ENCODE results near the gene TRIM37. TPM values are rescaled to one million over a fixed set of nuclear protein-coding genes. Genes with fewer than 3 reads are reported as not detected.

TRIM37 gene
- total and polyA plus RNA-seq, 4 donors, result 5.4 to 12.9 (median 8.1) TPM

DNA sequence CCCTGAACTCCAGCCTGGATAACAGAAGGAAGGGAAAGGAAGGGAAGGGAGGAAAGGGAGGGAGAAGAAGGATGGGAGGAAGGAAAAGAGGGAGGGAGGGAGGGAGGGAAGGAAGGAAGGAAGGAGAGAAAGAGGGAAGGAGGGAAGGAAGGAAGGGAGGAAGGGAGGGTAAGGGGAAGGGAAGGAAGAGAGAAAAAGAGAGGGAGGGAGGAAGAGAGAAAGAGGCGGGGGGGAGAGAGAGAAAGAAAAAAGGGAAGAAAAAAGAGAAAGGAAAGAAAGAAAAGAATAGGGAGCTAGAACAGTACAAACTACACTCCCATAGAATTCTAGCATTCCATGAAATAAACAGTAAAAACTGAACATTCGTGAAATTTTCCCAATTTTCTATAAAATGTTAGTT lies 23.1 kb upstream of the TRIM37 start (continued):
- TF ChIP-seq, protein P1, sequence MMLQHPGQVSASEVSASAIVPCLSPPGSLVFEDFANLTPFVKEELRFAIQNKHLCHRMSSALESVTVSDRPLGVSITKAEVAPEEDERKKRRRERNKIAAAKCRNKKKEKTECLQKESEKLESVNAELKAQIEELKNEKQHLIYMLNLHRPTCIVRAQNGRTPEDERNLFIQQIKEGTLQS (IDR thresholded peaks at IDR 0.05), result no peak
- no peak for TF ChIP-seq NR2F2 (IDR thresholded peaks at IDR 0.05)
- no peak for TF ChIP-seq YY1 (IDR thresholded peaks at IDR 0.05)

GRCh38 chr17:59126809-59127417 lies 20.2 kb upstream of the TRIM37 start:
- TF ChIP-seq GABPA (IDR thresholded peaks at IDR 0.05 in 1 of 2, conservative IDR thresholded peaks at IDR 0.05 in 1 of 2), result no peak
- TF ChIP-seq, protein P2, sequence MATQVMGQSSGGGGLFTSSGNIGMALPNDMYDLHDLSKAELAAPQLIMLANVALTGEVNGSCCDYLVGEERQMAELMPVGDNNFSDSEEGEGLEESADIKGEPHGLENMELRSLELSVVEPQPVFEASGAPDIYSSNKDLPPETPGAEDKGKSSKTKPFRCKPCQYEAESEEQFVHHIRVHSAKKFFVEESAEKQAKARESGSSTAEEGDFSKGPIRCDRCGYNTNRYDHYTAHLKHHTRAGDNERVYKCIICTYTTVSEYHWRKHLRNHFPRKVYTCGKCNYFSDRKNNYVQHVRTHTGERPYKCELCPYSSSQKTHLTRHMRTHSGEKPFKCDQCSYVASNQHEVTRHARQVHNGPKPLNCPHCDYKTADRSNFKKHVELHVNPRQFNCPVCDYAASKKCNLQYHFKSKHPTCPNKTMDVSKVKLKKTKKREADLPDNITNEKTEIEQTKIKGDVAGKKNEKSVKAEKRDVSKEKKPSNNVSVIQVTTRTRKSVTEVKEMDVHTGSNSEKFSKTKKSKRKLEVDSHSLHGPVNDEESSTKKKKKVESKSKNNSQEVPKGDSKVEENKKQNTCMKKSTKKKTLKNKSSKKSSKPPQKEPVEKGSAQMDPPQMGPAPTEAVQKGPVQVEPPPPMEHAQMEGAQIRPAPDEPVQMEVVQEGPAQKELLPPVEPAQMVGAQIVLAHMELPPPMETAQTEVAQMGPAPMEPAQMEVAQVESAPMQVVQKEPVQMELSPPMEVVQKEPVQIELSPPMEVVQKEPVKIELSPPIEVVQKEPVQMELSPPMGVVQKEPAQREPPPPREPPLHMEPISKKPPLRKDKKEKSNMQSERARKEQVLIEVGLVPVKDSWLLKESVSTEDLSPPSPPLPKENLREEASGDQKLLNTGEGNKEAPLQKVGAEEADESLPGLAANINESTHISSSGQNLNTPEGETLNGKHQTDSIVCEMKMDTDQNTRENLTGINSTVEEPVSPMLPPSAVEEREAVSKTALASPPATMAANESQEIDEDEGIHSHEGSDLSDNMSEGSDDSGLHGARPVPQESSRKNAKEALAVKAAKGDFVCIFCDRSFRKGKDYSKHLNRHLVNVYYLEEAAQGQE (IDR thresholded peaks at IDR 0.05), result no peak
- TF ChIP-seq NR2F2 (IDR thresholded peaks at IDR 0.05), result no peak
- Histone ChIP-seq H3K27ac (ENCODE audit: low read depth in 1 of 2, low read length in 2 of 2) (no peak overlapping the region), H3K36me3 (ENCODE audit: control insufficient read depth in 4 of 4, insufficient read depth in 3 of 4, low read depth in 1 of 4, low read length in 3 of 4) (peaks cover 0 to 2% (median under 1%) of the 10 kb centered on the region in 4 donors), H3K9me3 (ENCODE audit: control insufficient read depth in 4 of 4, low read length in 3 of 4) (no peaks in the 10 kb centered on the region), H3K9ac (ENCODE audit: low read depth in 1 of 2, low read length in 2 of 2) (no peak overlapping the region), H3K4me1 (ENCODE audit: control insufficient read depth in 4 of 4, insufficient read depth in 4 of 4, low read length in 3 of 4) (no peaks in the 10 kb centered on the region), H3K27me3 (ENCODE audit: control insufficient read depth in 4 of 4, insufficient read depth in 4 of 4, low read length in 3 of 4) (no peaks in the 10 kb centered on the region), H3K4me3 (ENCODE audit: low read depth in 1 of 3, low read length in 3 of 3) (no peak overlapping the region)
- no peak for DNase-seq (ENCODE audit: low spot score)
- 96% methylated on average over 3 of the region's 3 CpGs for WGBS

- Histone ChIP-seq H3K9me3 (ENCODE audit: control insufficient read depth in 4 of 4, low read length in 3 of 4) (no peaks in the 10 kb centered on the region), H3K9ac (ENCODE audit: low read depth in 1 of 2, low read length in 2 of 2) (no peak overlapping the region), H3K27me3 (ENCODE audit: control insufficient read depth in 4 of 4, insufficient read depth in 4 of 4, low read length in 3 of 4) (no peaks in the 10 kb centered on the region), H3K27ac (ENCODE audit: low read depth in 1 of 2, low read length in 2 of 2) (no peak overlapping the region), H3K4me1 (ENCODE audit: control insufficient read depth in 4 of 4, insufficient read depth in 4 of 4, low read length in 3 of 4) (no peaks in the 10 kb centered on the region), H3K36me3 (ENCODE audit: control insufficient read depth in 4 of 4, insufficient read depth in 3 of 4, low read depth in 1 of 4, low read length in 3 of 4) (peaks cover 0 to 2% (median 0%) of the 10 kb centered on the region in 4 donors), H3K4me3 (ENCODE audit: low read depth in 1 of 3, low read length in 3 of 3) (no peak overlapping the region)
- TF ChIP-seq FOXA2 (IDR thresholded peaks at IDR 0.05), result no peak
- no peak for TF ChIP-seq FOXA1 (IDR thresholded peaks at IDR 0.05)
- no peak for TF ChIP-seq ZBTB33 (IDR thresholded peaks at IDR 0.05)
- no peak for TF ChIP-seq EGR1 (IDR thresholded peaks at IDR 0.05; ENCODE audit: low read depth in 2 of 2)
- no peak for TF ChIP-seq HNF4G (IDR thresholded peaks at IDR 0.05)
- TF ChIP-seq NR2F2 (IDR thresholded peaks at IDR 0.05), result no peak
- no peak for TF ChIP-seq TAF1 (conservative IDR thresholded peaks at IDR 0.05)
- TF ChIP-seq, protein P2 (IDR thresholded peaks at IDR 0.05), result no peak
- TF ChIP-seq RXRA (IDR thresholded peaks at IDR 0.05), result no peak
- TF ChIP-seq, protein P1 (IDR thresholded peaks at IDR 0.05), result no peak
- TF ChIP-seq CTCF (IDR thresholded peaks at IDR 0.05; ENCODE audit: low read depth, low read length, missing input control), result no peak
- no peak for TF ChIP-seq RAD21 (IDR thresholded peaks at IDR 0.05)
- TF ChIP-seq HNF4A (conservative IDR thresholded peaks at IDR 0.05), result no peak
- no peak for TF ChIP-seq JUND (IDR thresholded peaks at IDR 0.05)
- TF ChIP-seq YY1 (IDR thresholded peaks at IDR 0.05), result no peak
- no peak for TF ChIP-seq SP1 (IDR thresholded peaks at IDR 0.05)
- no peak for TF ChIP-seq GABPA (IDR thresholded peaks at IDR 0.05 in 1 of 2, conservative IDR thresholded peaks at IDR 0.05 in 1 of 2)
- TF ChIP-seq, protein P3, sequence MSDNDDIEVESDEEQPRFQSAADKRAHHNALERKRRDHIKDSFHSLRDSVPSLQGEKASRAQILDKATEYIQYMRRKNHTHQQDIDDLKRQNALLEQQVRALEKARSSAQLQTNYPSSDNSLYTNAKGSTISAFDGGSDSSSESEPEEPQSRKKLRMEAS (IDR thresholded peaks at IDR 0.05), result no peak
- 90% methylated on average over 6 of the region's 6 CpGs for WGBS
- DNase-seq (ENCODE audit: low spot score), result no peak
Measured at GRCh38 chr17:59124665-59125064, 18.0 kb upstream of the TRIM37 start.

Data from liver (tissue), 9 donors.